B cell (primary cell): ENCODE data around the gene SOX9.

ENCODE experiments used
- EZH2 ChIP-seq: IDR thresholded peaks from 2 replicates; pipeline ENCODE4 v1.6.1; 2012; ENCODE audit warnings: borderline replicate concordance, low read depth, mild to moderate bottlenecking, moderate library complexity, low read length; ENCODE audit not compliant: insufficient read depth, poor library complexity, severe bottlenecking
- TF ChIP-seq, protein P1 (sequence below): fragments of 200-600 bp; IDR thresholded peaks from one replicate; pipeline ENCODE4 v1.8.0; 2022; ENCODE audit warnings: antibody characterized with exemption, mild to moderate bottlenecking

DNA sequence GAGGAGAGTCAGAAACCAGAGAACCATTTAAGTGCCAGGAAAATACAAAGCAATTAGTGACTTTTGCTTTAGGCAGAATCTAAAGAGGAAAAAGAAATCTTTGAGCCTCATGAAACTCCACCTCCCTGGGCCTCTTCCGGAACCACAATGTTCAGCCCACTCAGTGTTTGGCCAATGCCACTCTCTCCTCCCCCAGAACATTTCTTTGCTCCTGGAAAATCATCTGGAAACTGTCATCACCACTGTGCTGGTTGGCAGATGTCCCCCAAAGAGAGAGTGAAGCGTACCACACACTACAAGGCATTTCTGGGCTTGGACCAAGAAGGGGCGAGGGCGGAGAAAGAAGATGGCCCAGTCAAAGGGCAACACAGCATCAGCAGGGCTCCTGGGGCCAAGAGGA lies 7.1 kb upstream of the SOX9 start:
- TF ChIP-seq, protein P1, sequence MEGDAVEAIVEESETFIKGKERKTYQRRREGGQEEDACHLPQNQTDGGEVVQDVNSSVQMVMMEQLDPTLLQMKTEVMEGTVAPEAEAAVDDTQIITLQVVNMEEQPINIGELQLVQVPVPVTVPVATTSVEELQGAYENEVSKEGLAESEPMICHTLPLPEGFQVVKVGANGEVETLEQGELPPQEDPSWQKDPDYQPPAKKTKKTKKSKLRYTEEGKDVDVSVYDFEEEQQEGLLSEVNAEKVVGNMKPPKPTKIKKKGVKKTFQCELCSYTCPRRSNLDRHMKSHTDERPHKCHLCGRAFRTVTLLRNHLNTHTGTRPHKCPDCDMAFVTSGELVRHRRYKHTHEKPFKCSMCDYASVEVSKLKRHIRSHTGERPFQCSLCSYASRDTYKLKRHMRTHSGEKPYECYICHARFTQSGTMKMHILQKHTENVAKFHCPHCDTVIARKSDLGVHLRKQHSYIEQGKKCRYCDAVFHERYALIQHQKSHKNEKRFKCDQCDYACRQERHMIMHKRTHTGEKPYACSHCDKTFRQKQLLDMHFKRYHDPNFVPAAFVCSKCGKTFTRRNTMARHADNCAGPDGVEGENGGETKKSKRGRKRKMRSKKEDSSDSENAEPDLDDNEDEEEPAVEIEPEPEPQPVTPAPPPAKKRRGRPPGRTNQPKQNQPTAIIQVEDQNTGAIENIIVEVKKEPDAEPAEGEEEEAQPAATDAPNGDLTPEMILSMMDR = no peak
- no peak for TF ChIP-seq EZH2
